CD14-positive monocyte (primary cell): ENCODE data around the gene RC3H1. TPM values are rescaled to one million over a fixed set of nuclear protein-coding genes. Genes with fewer than 3 reads are reported as not detected.
A peak's percentile ranks its signal among the peaks of the same experiment; 100 is the strongest.

ENCODE experiments used
- DNase-seq, 3 donors: peaks; one replicate each; pipeline ENCODE4 v3.0.0-alpha.2; 2011 to 2022
- H2AFZ ChIP-seq: 2 replicates; pipeline ENCODE4 v1.6.0; 2012; ENCODE audit warnings: mild to moderate bottlenecking, low read depth, low read length, inconsistent platforms; ENCODE audit not compliant: insufficient read depth, poor library complexity, severe bottlenecking
- H3K27ac ChIP-seq, 2 donors: 1 replicate in 1 of 2; 2 replicates in 1 of 2; pipeline ENCODE4 v1.5.1; 2012 to 2013; ENCODE audit warnings: low read length in 2 of 2, control low read depth in 1 of 2, inconsistent platforms in 1 of 2, low read depth in 1 of 2, mild to moderate bottlenecking in 1 of 2
- H3K27me3 ChIP-seq, 2 donors: one replicate each; pipeline versions ENCODE4 v1.6.0 to v1.6.1; 2011 to 2013; ENCODE audit warnings: low read length in 2 of 2; ENCODE audit not compliant: control insufficient read depth in 2 of 2, insufficient read depth in 2 of 2
- H3K36me3 ChIP-seq, 2 donors: replicated peaks in 1 of 2; 1 replicate in 1 of 2; 2 replicates in 1 of 2; pipeline versions ENCODE4 v1.5.1 to v1.6.1; 2012 to 2013; ENCODE audit warnings: low read length in 2 of 2, control low read depth in 1 of 2, inconsistent platforms in 1 of 2, mild to moderate bottlenecking in 1 of 2; ENCODE audit not compliant: insufficient read depth in 2 of 2, control insufficient read depth in 1 of 2
- H3K4me1 ChIP-seq, 2 donors: 1 replicate in 1 of 2; 2 replicates in 1 of 2; pipeline versions ENCODE4 v1.5.1 to v1.6.1; 2012 to 2013; ENCODE audit warnings: low read length in 2 of 2, control low read depth in 1 of 2, inconsistent platforms in 1 of 2, mild to moderate bottlenecking in 1 of 2, moderate library complexity in 1 of 2; ENCODE audit not compliant: insufficient read depth in 2 of 2, control insufficient read depth in 1 of 2
- H3K4me2 ChIP-seq: replicated peaks from 2 replicates; pipeline ENCODE3; 2012; ENCODE audit warnings: low read length, moderate library complexity, mild to moderate bottlenecking; ENCODE audit not compliant: poor library complexity, severe bottlenecking; ENCODE audit errors: extremely low read depth
- H3K4me3 ChIP-seq, 3 experiments: fragments of 200-600 bp in 1 of 3; sonication (generic) in 1 of 3; replicated peaks in 1 of 3; 1 replicate in 2 of 3; 2 replicates in 1 of 3; pipeline ENCODE4 v1.5.1; 2011 to 2013; ENCODE audit warnings: low read length in 3 of 3, mild to moderate bottlenecking in 3 of 3, control low read depth in 2 of 3, low read depth in 2 of 3, inconsistent platforms in 1 of 3, moderate library complexity in 1 of 3
- H3K79me2 ChIP-seq: 2 replicates; pipeline ENCODE4 v1.6.0; 2012; ENCODE audit warnings: mild to moderate bottlenecking, control low read depth, inconsistent platforms, low read length, moderate library complexity; ENCODE audit not compliant: insufficient read depth
- H3K9ac ChIP-seq: 2 replicates; pipeline ENCODE4 v1.6.0; 2017; ENCODE audit warnings: low read length, mild to moderate bottlenecking; ENCODE audit not compliant: insufficient read depth, poor library complexity, severe bottlenecking
- H3K9me3 ChIP-seq, 2 donors: replicated peaks in 1 of 2; 1 replicate in 1 of 2; 2 replicates in 1 of 2; pipeline versions ENCODE4 v1.5.1 to v1.6.1; 2012 to 2013; ENCODE audit warnings: low read length in 2 of 2, control low read depth in 1 of 2; ENCODE audit not compliant: control insufficient read depth in 1 of 2, insufficient read depth in 1 of 2
- H4K20me1 ChIP-seq: 2 replicates; pipeline ENCODE4 v1.6.0; 2012; ENCODE audit warnings: mild to moderate bottlenecking, low read length, control low read depth, moderate library complexity; ENCODE audit not compliant: insufficient read depth
- H3K27ac Mint-ChIP-seq, 7 donors: one replicate each; pipeline ENCODE4 v1.8.0; 2020; ENCODE audit warnings: mild to moderate bottlenecking in 7 of 7, mixed read lengths in 7 of 7, moderate library complexity in 6 of 7, inconsistent platforms in 2 of 7
- H3K27me3 Mint-ChIP-seq, 3 donors: one replicate each; pipeline ENCODE4 v1.8.0; 2021 to 2022; ENCODE audit warnings: low read depth in 3 of 3, mild to moderate bottlenecking in 3 of 3, mixed read lengths in 3 of 3, moderate library complexity in 3 of 3, inconsistent platforms in 1 of 3
- H3K36me3 Mint-ChIP-seq, 2 donors: one replicate each; pipeline ENCODE4 v1.8.0; 2020; ENCODE audit warnings: mixed read lengths in 2 of 2, inconsistent platforms in 1 of 2, mild to moderate bottlenecking in 1 of 2
- H3K4me1 Mint-ChIP-seq: one replicate; pipeline ENCODE4 v1.8.0; 2020; ENCODE audit warnings: mild to moderate bottlenecking, mixed read lengths
- H3K4me3 Mint-ChIP-seq, 2 donors: one replicate each; pipeline ENCODE4 v1.8.0; 2020; ENCODE audit warnings: mild to moderate bottlenecking in 2 of 2, mixed read lengths in 2 of 2, moderate library complexity in 1 of 2
- H3K9me3 Mint-ChIP-seq, 7 donors: one replicate each; pipeline ENCODE4 v1.8.0; 2020 to 2022; ENCODE audit warnings: mixed read lengths in 7 of 7, mild to moderate bottlenecking in 6 of 7, moderate library complexity in 6 of 7, inconsistent platforms in 2 of 7
- WGBS: methylation state at CpG from one replicate; pipeline ENCODE4 v1.1.5; 2013; ENCODE audit warnings: missing lambda C conversion rate; ENCODE audit not compliant: insufficient coverage; 5-methylcytosine and 5-hydroxymethylcytosine counted together
- intact Hi-C, 2 donors: fragments of 100-400 bp; cut with micrococcal nuclease; formaldehyde crosslinking; loops; one replicate each; pipeline versions ENCODE4 v1.15.0 to v1.15.1; 2023
- polyA plus RNA-seq, 3 donors: library from polyadenylated mRNA; depleted of rRNA in 1 of 3; unstranded in 2 of 3; stranded (reverse) in 1 of 3; fragments of 300-500 nt in 2 of 3; fragments of >200 nt in 1 of 3; fragmentation: Illumina TruSeq in 2 of 3; gene quantifications; 1 replicate in 2 of 3; 2 replicates in 1 of 3; pipeline ENCODE4 v1.2.3, GENCODE V29; 2012 to 2021
- TF ChIP-seq, protein P1 (sequence below): fragments of 200-600 bp; IDR thresholded peaks from one replicate; pipeline ENCODE4 v1.8.0; 2022; ENCODE audit warnings: antibody characterized with exemption, mild to moderate bottlenecking

Gene RC3H1
- polyA plus RNA-seq, 3 donors = 3.8 to 17.3 (median 7.8) TPM

DNA sequence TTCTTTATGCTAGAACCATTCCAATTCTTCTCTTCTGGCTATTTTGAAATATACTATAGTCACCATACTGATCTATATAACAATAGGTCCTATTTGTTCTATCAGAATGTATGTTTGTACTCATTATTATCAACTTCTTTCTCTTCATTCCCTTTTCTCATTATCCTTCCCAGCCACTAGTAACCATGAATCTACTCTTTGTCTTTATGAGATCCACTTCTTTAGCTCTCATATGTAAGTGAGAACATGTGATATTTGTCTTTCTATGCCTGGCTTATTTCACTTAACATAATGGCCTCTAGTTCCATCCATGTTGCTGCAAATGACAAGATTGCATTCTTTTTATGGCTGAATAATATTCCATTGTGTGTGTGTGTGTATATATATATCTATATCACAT is 31.7 kb upstream of the RC3H1 start:
- peaks cover 0 to 9% (median 7%) of the 10 kb centered on the region in 7 donors for H3K9me3 Mint-ChIP-seq
- H3K27ac Mint-ChIP-seq = peak overlapping the region in 1 of 7 donors; percentile 31
- Histone ChIP-seq H3K36me3 (no peaks in the 10 kb centered on the region), H2AFZ (no peak overlapping the region), H3K27ac (no peak overlapping the region), H3K4me1 (no peaks in the 10 kb centered on the region), H3K4me2 (no peak overlapping the region), H3K9ac (no peak overlapping the region), H3K79me2 (no peaks in the 10 kb centered on the region), H3K27me3 (no peaks in the 10 kb centered on the region), H3K4me3 (no peak overlapping the region), H3K9me3 (peaks cover 0 to 6% of the 10 kb centered on the region in 2 donors), H4K20me1 (no peaks in the 10 kb centered on the region)
- no peaks in the 10 kb centered on the region for H3K4me1 Mint-ChIP-seq
- H3K27me3 Mint-ChIP-seq = peaks cover 0 to 3% (median 0%) of the 10 kb centered on the region in 3 donors
- DNase-seq = no peak
- intact Hi-C loops = no loop called here
- TF ChIP-seq, protein P1, sequence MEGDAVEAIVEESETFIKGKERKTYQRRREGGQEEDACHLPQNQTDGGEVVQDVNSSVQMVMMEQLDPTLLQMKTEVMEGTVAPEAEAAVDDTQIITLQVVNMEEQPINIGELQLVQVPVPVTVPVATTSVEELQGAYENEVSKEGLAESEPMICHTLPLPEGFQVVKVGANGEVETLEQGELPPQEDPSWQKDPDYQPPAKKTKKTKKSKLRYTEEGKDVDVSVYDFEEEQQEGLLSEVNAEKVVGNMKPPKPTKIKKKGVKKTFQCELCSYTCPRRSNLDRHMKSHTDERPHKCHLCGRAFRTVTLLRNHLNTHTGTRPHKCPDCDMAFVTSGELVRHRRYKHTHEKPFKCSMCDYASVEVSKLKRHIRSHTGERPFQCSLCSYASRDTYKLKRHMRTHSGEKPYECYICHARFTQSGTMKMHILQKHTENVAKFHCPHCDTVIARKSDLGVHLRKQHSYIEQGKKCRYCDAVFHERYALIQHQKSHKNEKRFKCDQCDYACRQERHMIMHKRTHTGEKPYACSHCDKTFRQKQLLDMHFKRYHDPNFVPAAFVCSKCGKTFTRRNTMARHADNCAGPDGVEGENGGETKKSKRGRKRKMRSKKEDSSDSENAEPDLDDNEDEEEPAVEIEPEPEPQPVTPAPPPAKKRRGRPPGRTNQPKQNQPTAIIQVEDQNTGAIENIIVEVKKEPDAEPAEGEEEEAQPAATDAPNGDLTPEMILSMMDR = no peak
- H3K4me3 Mint-ChIP-seq = no peak overlapping the region
- no peaks in the 10 kb centered on the region for H3K36me3 Mint-ChIP-seq

DNA sequence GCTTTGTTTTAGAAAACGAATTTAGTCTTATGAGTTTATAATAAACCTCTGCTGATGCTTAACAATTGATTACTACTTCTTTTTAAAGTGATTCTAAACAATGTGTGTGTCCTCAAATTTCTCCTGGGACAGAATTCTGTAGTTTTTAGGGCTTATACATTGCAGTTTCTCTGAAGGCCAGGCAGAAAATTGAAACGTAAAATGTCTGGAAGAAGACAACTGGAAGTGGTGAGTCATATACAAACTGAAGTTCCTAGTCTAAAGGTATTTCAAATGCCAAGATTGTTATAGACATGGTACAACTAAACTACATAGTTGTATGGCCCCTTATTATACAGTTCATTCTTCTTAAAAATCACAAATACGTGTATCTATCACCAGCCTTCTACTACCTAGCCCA is 30.5 kb upstream of the RC3H1 start:
- Mint-ChIP-seq H3K36me3 (no peaks in the 10 kb centered on the region), H3K4me3 (no peak overlapping the region), H3K27ac (no peak overlapping the region), H3K27me3 (peaks cover 0 to 3% (median 0%) of the 10 kb centered on the region in 3 donors), H3K9me3 (peaks cover 0 to 9% (median 7%) of the 10 kb centered on the region in 7 donors), H3K4me1 (no peaks in the 10 kb centered on the region)
- no peak for DNase-seq
- H2AFZ ChIP-seq = no peak overlapping the region
- peaks cover 0 to 6% of the 10 kb centered on the region in 2 donors for H3K9me3 ChIP-seq
- no peak overlapping the region for H3K4me3 ChIP-seq
- H3K9ac ChIP-seq = no peak overlapping the region
- H3K27ac ChIP-seq = no peak overlapping the region
- H3K36me3 ChIP-seq = no peaks in the 10 kb centered on the region
- TF ChIP-seq, protein P1 = no peak
- H3K4me1 ChIP-seq = no peaks in the 10 kb centered on the region
- no peaks in the 10 kb centered on the region for H3K79me2 ChIP-seq
- intact Hi-C loops = no loop called here
- no peaks in the 10 kb centered on the region for H3K27me3 ChIP-seq
- no peaks in the 10 kb centered on the region for H4K20me1 ChIP-seq
- no peak overlapping the region for H3K4me2 ChIP-seq
- no CpG with 5 or more reads among the region's 3 CpGs for WGBS
